ENCODE measurements around the gene LENG8.

The LENG8 gene

GRCh38 chr19:54459282-54460229, 10.6 kb downstream of the LENG8 start:
- Mint-ChIP-seq H3K4me1 (peaks cover 31% of the 10 kb centered on the region), H3K4me3 (peak overlapping the region; percentile 40 to 73 (median 57)), H3K27me3 (ENCODE audit: low read depth) (no peaks in the 10 kb centered on the region), H3K9me3 (no peaks in the 10 kb centered on the region), H3K27ac (peak overlapping the region; percentile 45 to 72 (median 58)), H3K36me3 (ENCODE audit: low read depth) (peaks cover 42% of the 10 kb centered on the region)
- no peak for TF ChIP-seq CTCF (IDR thresholded peaks at IDR 0.05; ENCODE audit: unreplicated experiment in 3 of 3)

DNA sequence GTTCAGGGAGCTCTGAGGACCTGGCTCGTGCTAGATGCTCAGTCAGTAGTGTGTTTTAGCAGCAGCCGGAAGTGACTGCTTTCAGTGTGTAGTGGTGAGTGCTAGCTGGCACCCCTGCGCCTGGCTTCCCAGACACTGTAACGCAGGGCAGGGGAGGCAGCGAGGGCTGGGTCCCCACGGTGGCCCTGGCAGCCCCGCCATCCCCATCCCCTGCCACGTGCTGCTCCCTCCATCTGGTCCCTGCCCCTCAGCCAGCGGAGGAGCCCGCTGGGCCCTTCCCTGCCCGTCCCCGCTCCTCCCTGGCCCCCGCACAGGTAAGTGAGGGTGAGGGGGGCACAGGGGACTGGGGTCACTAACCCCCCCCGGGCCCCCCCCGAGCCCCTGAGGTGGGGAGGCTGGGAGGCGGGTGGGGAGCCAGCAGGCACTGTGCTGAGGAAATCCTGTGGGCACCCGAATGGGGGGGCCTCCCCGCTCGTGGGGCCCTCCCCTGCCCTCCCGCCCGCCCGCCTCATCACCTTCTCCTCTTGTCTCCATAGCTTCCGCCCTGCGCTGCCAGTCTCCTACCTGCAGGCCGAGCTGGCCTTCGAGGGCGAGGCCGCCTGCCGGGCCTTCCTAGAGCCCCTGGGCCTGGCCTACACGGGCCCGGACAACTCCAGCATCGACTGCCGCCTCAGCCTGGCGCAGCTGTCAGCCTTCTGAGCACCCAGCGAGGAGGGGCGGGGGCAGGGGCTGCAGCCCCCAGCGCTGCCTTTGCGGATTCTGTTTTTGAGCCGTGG, 11.4 kb downstream of the LENG8 start:
- H3K9me3 Mint-ChIP-seq = no peaks in the 10 kb centered on the region
- peaks cover 31% of the 10 kb centered on the region for H3K4me1 Mint-ChIP-seq
- no peak for TF ChIP-seq CTCF (IDR thresholded peaks at IDR 0.05; ENCODE audit: unreplicated experiment in 3 of 3)
- H3K27me3 Mint-ChIP-seq (ENCODE audit: low read depth) = no peaks in the 10 kb centered on the region
- peak overlapping the region in 2 of 3 experiments; percentile 45 to 72 for H3K27ac Mint-ChIP-seq
- H3K4me3 Mint-ChIP-seq = peak overlapping the region; percentile 12 to 73 (median 19)
- peaks cover 35% of the 10 kb centered on the region for H3K36me3 Mint-ChIP-seq (ENCODE audit: low read depth)

DNA sequence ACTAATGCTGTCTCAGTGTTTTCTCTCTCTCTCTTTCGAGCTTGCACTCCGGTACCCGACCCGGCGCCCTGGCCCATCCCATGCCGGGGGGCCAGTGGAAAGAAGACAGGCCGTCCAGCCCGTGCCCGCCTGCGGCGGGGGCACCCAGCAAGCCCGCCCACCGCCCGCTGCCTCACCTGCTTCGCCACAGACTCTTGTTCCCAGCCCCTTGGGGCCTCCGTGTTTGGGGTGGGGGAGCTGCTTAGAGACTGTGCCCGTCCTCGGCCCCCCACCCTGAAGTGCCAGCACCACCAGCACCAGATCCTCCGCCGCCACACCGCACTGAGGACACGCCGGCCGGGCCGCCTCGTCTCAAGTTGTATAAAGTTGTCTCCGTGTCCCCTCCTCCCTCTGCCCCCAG, 12.2 kb downstream of the LENG8 start:
- Mint-ChIP-seq H3K4me1 (peaks cover 31% of the 10 kb centered on the region), H3K4me3 (peak overlapping the region; percentile 68 to 86 (median 86)), H3K36me3 (ENCODE audit: low read depth) (peaks cover 37% of the 10 kb centered on the region), H3K9me3 (no peaks in the 10 kb centered on the region), H3K27ac (peak overlapping the region; percentile 96 to 98 (median 97)), H3K27me3 (ENCODE audit: low read depth) (peaks cover 4% of the 10 kb centered on the region)
- no peak for TF ChIP-seq CTCF (IDR thresholded peaks at IDR 0.05; ENCODE audit: unreplicated experiment in 3 of 3)

- H3K36me3 Mint-ChIP-seq (ENCODE audit: low read depth) = peaks cover 41% of the 10 kb centered on the region
- peak overlapping the region; percentile 68 to 86 (median 86) for H3K4me3 Mint-ChIP-seq
- peaks cover 4% of the 10 kb centered on the region for H3K27me3 Mint-ChIP-seq (ENCODE audit: low read depth)
- H3K4me1 Mint-ChIP-seq = peaks cover 31% of the 10 kb centered on the region
- peak overlapping the region; percentile 96 to 98 (median 97) for H3K27ac Mint-ChIP-seq
- no peak for TF ChIP-seq CTCF (IDR thresholded peaks at IDR 0.05; ENCODE audit: unreplicated experiment in 3 of 3)
- no peaks in the 10 kb centered on the region for H3K9me3 Mint-ChIP-seq
These were observed 12.6 kb downstream of the LENG8 start for GRCh38 chr19:54461613-54462012.

DNA sequence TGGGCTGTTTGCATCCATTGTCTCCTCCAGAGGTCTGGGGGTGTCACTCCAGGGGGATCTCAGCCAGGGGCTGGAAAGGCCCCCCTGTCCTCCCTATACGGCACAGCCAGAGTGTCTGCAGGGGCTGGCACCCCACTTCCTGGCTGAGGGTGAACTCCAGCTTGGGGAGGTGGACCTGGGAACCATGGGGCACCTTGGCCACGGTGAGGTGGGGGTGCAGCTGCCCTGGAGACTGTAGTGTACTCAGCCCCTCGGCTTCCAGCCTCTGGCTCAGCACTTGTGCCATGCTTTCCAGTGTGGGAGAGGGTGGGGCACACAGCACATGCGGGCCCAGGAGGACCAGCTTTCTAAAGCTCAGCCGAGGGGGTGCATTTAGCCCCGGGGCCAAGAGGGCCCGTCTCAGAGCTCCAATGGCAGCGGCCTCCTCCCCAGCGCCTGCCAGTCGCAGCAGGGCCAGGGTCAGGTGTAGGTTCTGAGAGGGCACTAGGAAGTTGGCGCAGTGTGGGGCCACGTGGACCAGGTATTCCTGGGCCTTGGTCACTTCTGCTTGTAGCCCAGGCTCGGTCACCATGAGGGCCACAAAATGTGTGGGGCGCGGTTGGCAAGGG, 13.2 kb downstream of the LENG8 start:
- H3K27me3 Mint-ChIP-seq (ENCODE audit: low read depth) = peaks cover 4% of the 10 kb centered on the region
- H3K36me3 Mint-ChIP-seq (ENCODE audit: low read depth) = peaks cover 41% of the 10 kb centered on the region
- peak overlapping the region; percentile 96 to 98 (median 97) for H3K27ac Mint-ChIP-seq
- H3K9me3 Mint-ChIP-seq = no peaks in the 10 kb centered on the region
- H3K4me1 Mint-ChIP-seq = peaks cover 31% of the 10 kb centered on the region
- TF ChIP-seq CTCF (IDR thresholded peaks at IDR 0.05; ENCODE audit: unreplicated experiment in 3 of 3) = no peak
- peak overlapping the region; percentile 68 to 86 (median 86) for H3K4me3 Mint-ChIP-seq
